Tibial nerve (tissue), 4 donors: Measurements from ENCODE around the gene ZBTB32. TPM values are rescaled to one million over a fixed set of nuclear protein-coding genes. Genes with fewer than 3 reads are reported as not detected.

Source experiments
- DNase-seq, 2 donors: peaks; one replicate each; pipeline ENCODE4 v3.0.0-alpha.2; 2019; ENCODE audit warnings: low spot score in 2 of 2
- H3K27ac ChIP-seq, 4 donors: fragments of 200-600 bp; sonication (generic) in 3 of 4; one replicate each; pipeline ENCODE4 v1.5.1; 2017 to 2019; ENCODE audit warnings: mild to moderate bottlenecking in 1 of 4
- H3K27me3 ChIP-seq, 2 donors: fragments of 200-600 bp; sonication (generic) in 1 of 2; one replicate each; pipeline versions ENCODE4 v1.5.1 to v1.6.0; 2017 to 2019
- H3K36me3 ChIP-seq, 3 donors: fragments of 200-600 bp; sonication (generic); one replicate each; pipeline ENCODE4 v1.5.1; 2018 to 2019
- H3K4me1 ChIP-seq, 4 donors: fragments of 200-600 bp; sonication (generic) in 3 of 4; one replicate each; pipeline ENCODE4 v1.5.1; 2017 to 2019
- H3K4me3 ChIP-seq, 4 donors: fragments of 200-600 bp; sonication (generic) in 3 of 4; one replicate each; pipeline ENCODE4 v1.5.1; 2017 to 2019; ENCODE audit warnings: mild to moderate bottlenecking in 1 of 4, moderate library complexity in 1 of 4
- H3K9me3 ChIP-seq, 4 donors: fragments of 200-600 bp; sonication (generic) in 3 of 4; one replicate each; pipeline ENCODE4 v1.5.1; 2017 to 2019
- CTCF ChIP-seq, 5 experiments: fragments of 200-600 bp in 3 of 5; fragments of 450-650 bp in 2 of 5; sonication (generic) in 3 of 5; IDR thresholded peaks; one replicate each; pipeline ENCODE4 v1.5.1; 2016 to 2019; ENCODE audit warnings: antibody characterized with exemption in 5 of 5, mild to moderate bottlenecking in 3 of 5, moderate library complexity in 2 of 5
- EP300 ChIP-seq, 2 donors: sonication (generic); formaldehyde crosslinking; IDR thresholded peaks; one replicate each; pipeline ENCODE4 v1.6.1; 2017; ENCODE audit warnings: antibody characterized with exemption in 2 of 2, mild to moderate bottlenecking in 1 of 2
- POLR2A ChIP-seq, 2 donors: fragments of 450-650 bp; IDR thresholded peaks; one replicate each; pipeline ENCODE4 v1.6.1; 2017; ENCODE audit warnings: antibody characterized with exemption in 2 of 2, mild to moderate bottlenecking in 2 of 2, moderate library complexity in 2 of 2
- WGBS, 2 donors: methylation state at CpG; one replicate each; pipeline ENCODE4 v1.1.5; 2018; 5-methylcytosine and 5-hydroxymethylcytosine counted together
- total RNA-seq, 4 donors: library from RNA; depleted of rRNA; stranded (reverse); fragments of >200 nt; gene quantifications; one replicate each; pipeline ENCODE4 v1.1.0, GENCODE V29; 2016

Gene ZBTB32
- total RNA-seq, 4 donors from 2014 or later, result not detected

GRCh38 chr19:35731779-35732405, 27.5 kb downstream of the ZBTB32 start:
- Histone ChIP-seq H3K4me3 (no peak overlapping the region), H3K4me1 (no peaks in the 10 kb centered on the region), H3K27me3 (no peaks in the 10 kb centered on the region), H3K36me3 (peaks cover 0 to 100% (median 45%) of the 10 kb centered on the region in 3 donors), H3K27ac (no peak overlapping the region), H3K9me3 (no peaks in the 10 kb centered on the region)
- DNase-seq, result no peak
- no peak for TF ChIP-seq CTCF (IDR thresholded peaks at IDR 0.05)
- whole genome bisulfite sequencing, 2 donors, result 83 to 84% methylated on average over 21 of the region's 21 CpGs

- Histone ChIP-seq H3K27me3 (no peaks in the 10 kb centered on the region), H3K4me1 (no peaks in the 10 kb centered on the region), H3K9me3 (no peaks in the 10 kb centered on the region), H3K36me3 (peaks cover 0 to 100% (median 38%) of the 10 kb centered on the region in 3 donors), H3K27ac (no peak overlapping the region), H3K4me3 (no peak overlapping the region)
- WGBS, 2 donors, result 84 to 86% methylated on average over 20 to 25 of the region's 25 CpGs
- DNase-seq, result no peak
- no peak for TF ChIP-seq EP300 (IDR thresholded peaks at IDR 0.05)
- TF ChIP-seq POLR2A (IDR thresholded peaks at IDR 0.05), result no peak
- no peak for TF ChIP-seq CTCF (IDR thresholded peaks at IDR 0.05)
Measured at GRCh38 chr19:35732540-35733179, 28.3 kb downstream of the ZBTB32 start.

- Histone ChIP-seq H3K4me3 (no peak overlapping the region), H3K4me1 (no peaks in the 10 kb centered on the region), H3K36me3 (peaks cover 2 to 100% (median 32%) of the 10 kb centered on the region in 3 donors), H3K9me3 (no peaks in the 10 kb centered on the region), H3K27ac (no peak overlapping the region), H3K27me3 (no peaks in the 10 kb centered on the region)
- 89% methylated on average over 25 to 30 of the region's 35 CpGs for WGBS, 2 donors
- no peak for DNase-seq
- TF ChIP-seq EP300 (IDR thresholded peaks at IDR 0.05) (no peak), POLR2A (IDR thresholded peaks at IDR 0.05) (no peak), CTCF (IDR thresholded peaks at IDR 0.05) (no peak)
Measured at GRCh38 chr19:35733180-35734125, 29.1 kb downstream of the ZBTB32 start.

GRCh38 chr19:35734273-35734672, 29.9 kb downstream of the ZBTB32 start:
- Histone ChIP-seq H3K36me3 (peaks cover 3 to 100% (median 25%) of the 10 kb centered on the region in 3 donors), H3K4me1 (peaks cover 0 to 2% (median 0%) of the 10 kb centered on the region in 4 donors), H3K27ac (no peak overlapping the region), H3K4me3 (no peak overlapping the region), H3K27me3 (no peaks in the 10 kb centered on the region), H3K9me3 (no peaks in the 10 kb centered on the region)
- TF ChIP-seq EP300 (IDR thresholded peaks at IDR 0.05) (no peak), CTCF (IDR thresholded peaks at IDR 0.05) (no peak)
- 88 to 90% methylated on average over 8 of the region's 8 CpGs for WGBS, 2 donors
- no peak for DNase-seq
